CD4-positive, alpha-beta memory T cell (primary cell): Measurements from ENCODE around the gene FBXL2. TPM values are rescaled to one million over a fixed set of nuclear protein-coding genes. Genes with fewer than 3 reads are reported as not detected.
"Not testable (repeated sequence)": the region's sequence is repeated elsewhere in the genome, so short reads cannot be mapped to it uniquely, and the experiment has no call there.

Source experiments
- CTCF ChIA-PET: fragments of 350-600 bp; sonication (Branson Sonifier 250); formaldehyde crosslinking; loops from one replicate; lab custom pipeline; 2021; ENCODE audit warnings: inconsistent platforms; ENCODE audit not compliant: partially characterized antibody; lab: Charles Lee
- POLR2A ChIA-PET: fragments of 350-600 bp; sonication (Branson Sonifier 250); formaldehyde crosslinking; loops from one replicate; lab custom pipeline; 2021; ENCODE audit not compliant: partially characterized antibody; lab: Charles Lee
- DNase-seq, 5 donors: peaks; one replicate each; pipeline versions ENCODE4 v3.0.0 to v3.0.0-alpha.2; 2020 to 2022; ENCODE audit warnings: mixed read lengths in 1 of 5
- H3K27ac ChIP-seq: one replicate; pipeline ENCODE4 v1.7.0; 2013; ENCODE audit warnings: low read depth, low read length
- H3K27me3 ChIP-seq: 2 replicates; pipeline ENCODE4 v1.7.0; 2013; ENCODE audit warnings: mild to moderate bottlenecking, low read length, moderate library complexity; ENCODE audit not compliant: insufficient read depth
- H3K36me3 ChIP-seq: 2 replicates; pipeline ENCODE4 v1.7.0; 2013; ENCODE audit warnings: mild to moderate bottlenecking, low read length, moderate library complexity; ENCODE audit not compliant: insufficient read depth
- H3K4me1 ChIP-seq: 2 replicates; pipeline ENCODE4 v1.7.0; 2013; ENCODE audit warnings: mild to moderate bottlenecking, low read length, moderate library complexity; ENCODE audit not compliant: insufficient read depth
- H3K4me3 ChIP-seq, 2 donors: one replicate each; pipeline ENCODE4 v1.7.0; 2013; ENCODE audit warnings: low read length in 2 of 2, mild to moderate bottlenecking in 1 of 2
- H3K9me3 ChIP-seq, 2 donors: one replicate each; pipeline ENCODE4 v1.7.0; 2013; ENCODE audit warnings: low read length in 2 of 2, control low read depth in 1 of 2; ENCODE audit not compliant: control insufficient read depth in 1 of 2
- H3K27ac Mint-ChIP-seq, 7 donors: one replicate each; pipeline ENCODE4 v1.8.0; 2020 to 2021; ENCODE audit warnings: mixed read lengths in 7 of 7, mild to moderate bottlenecking in 6 of 7, inconsistent platforms in 3 of 7, moderate library complexity in 3 of 7
- H3K27me3 Mint-ChIP-seq, 2 donors: one replicate each; pipeline ENCODE4 v1.8.0; 2020 to 2021; ENCODE audit warnings: mixed read lengths in 2 of 2
- H3K36me3 Mint-ChIP-seq, 2 donors: one replicate each; pipeline ENCODE4 v1.8.0; 2020 to 2021; ENCODE audit warnings: mixed read lengths in 2 of 2, inconsistent platforms in 1 of 2, mild to moderate bottlenecking in 1 of 2
- H3K4me1 Mint-ChIP-seq, 4 donors: one replicate each; pipeline ENCODE4 v1.8.0; 2020 to 2021; ENCODE audit warnings: mixed read lengths in 4 of 4, mild to moderate bottlenecking in 1 of 4
- H3K4me3 Mint-ChIP-seq, 8 donors: one replicate each; pipeline ENCODE4 v1.8.0; 2020 to 2021; ENCODE audit warnings: mixed read lengths in 8 of 8, mild to moderate bottlenecking in 7 of 8, moderate library complexity in 6 of 8, inconsistent platforms in 3 of 8
- H3K9me3 Mint-ChIP-seq, 8 donors: one replicate each; pipeline ENCODE4 v1.8.0; 2020 to 2021; ENCODE audit warnings: mixed read lengths in 8 of 8, mild to moderate bottlenecking in 5 of 8, inconsistent platforms in 3 of 8, moderate library complexity in 1 of 8
- intact Hi-C: fragments of 100-400 bp; cut with micrococcal nuclease; formaldehyde crosslinking; loops from one replicate; pipeline ENCODE4 v1.15.1; 2023
- polyA plus RNA-seq, 2 donors: library from polyadenylated mRNA; unstranded; fragments of 300-500 nt; fragmentation: Illumina TruSeq; gene quantifications; one replicate each; pipeline ENCODE4 v1.2.3, GENCODE V29; 2021
- total RNA-seq, 2 experiments: library from RNA; stranded (reverse); gene quantifications; one replicate each; pipeline ENCODE4 v1.2.3, GENCODE V29; 2021

The FBXL2 gene
- total and polyA plus RNA-seq, 4 experiments from 2014 or later, result 0.29 TPM; not detected in 3

GRCh38 chr3:33315826-33316225, 38.6 kb downstream of the FBXL2 start:
- no peak for DNase-seq
- ChIA-PET CTCF (no interaction called here), POLR2A (no interaction called here)
- no peak overlapping the region for H3K4me3 ChIP-seq
- H3K27me3 ChIP-seq, result no peaks in the 10 kb centered on the region
- intact Hi-C loops, result no loop called here
- no peaks in the 10 kb centered on the region for H3K4me1 ChIP-seq
- Mint-ChIP-seq H3K4me1 (peaks cover 0 to 6% (median 5%) of the 10 kb centered on the region in 4 donors), H3K9me3 (peaks cover 0 to 16% (median 8%) of the 10 kb centered on the region in 8 donors), H3K4me3 (no peak overlapping the region), H3K27ac (no peak overlapping the region), H3K27me3 (peaks cover 10 to 18% of the 10 kb centered on the region in 2 donors), H3K36me3 (peaks cover 5 to 6% of the 10 kb centered on the region in 2 donors)
- H3K36me3 ChIP-seq, result no peaks in the 10 kb centered on the region
- H3K27ac ChIP-seq, result no peak overlapping the region
- H3K9me3 ChIP-seq, result peaks cover 0 to 5% of the 10 kb centered on the region in 2 donors

- Histone ChIP-seq H3K27ac (no peak overlapping the region), H3K4me1 (no peaks in the 10 kb centered on the region), H3K4me3 (no peak overlapping the region), H3K27me3 (no peaks in the 10 kb centered on the region), H3K36me3 (no peaks in the 10 kb centered on the region), H3K9me3 (no peaks in the 10 kb centered on the region)
- intact Hi-C loops, result no loop called here
- ChIA-PET CTCF (no interaction called here), POLR2A (no interaction called here)
- Mint-ChIP-seq H3K4me1 (peaks cover 0 to 6% (median 5%) of the 10 kb centered on the region in 4 donors), H3K36me3 (no peaks in the 10 kb centered on the region), H3K9me3 (peaks cover 0 to 4% (median 0%) of the 10 kb centered on the region in 8 donors), H3K4me3 (peak overlapping the region in 1 of 8 donors; percentile 25), H3K27me3 (peaks cover 13 to 20% of the 10 kb centered on the region in 2 donors), H3K27ac (no peak overlapping the region)
- DNase-seq, result no peak
Observed at GRCh38 chr3:33317963-33318709, 40.9 kb downstream of the FBXL2 start.

DNA sequence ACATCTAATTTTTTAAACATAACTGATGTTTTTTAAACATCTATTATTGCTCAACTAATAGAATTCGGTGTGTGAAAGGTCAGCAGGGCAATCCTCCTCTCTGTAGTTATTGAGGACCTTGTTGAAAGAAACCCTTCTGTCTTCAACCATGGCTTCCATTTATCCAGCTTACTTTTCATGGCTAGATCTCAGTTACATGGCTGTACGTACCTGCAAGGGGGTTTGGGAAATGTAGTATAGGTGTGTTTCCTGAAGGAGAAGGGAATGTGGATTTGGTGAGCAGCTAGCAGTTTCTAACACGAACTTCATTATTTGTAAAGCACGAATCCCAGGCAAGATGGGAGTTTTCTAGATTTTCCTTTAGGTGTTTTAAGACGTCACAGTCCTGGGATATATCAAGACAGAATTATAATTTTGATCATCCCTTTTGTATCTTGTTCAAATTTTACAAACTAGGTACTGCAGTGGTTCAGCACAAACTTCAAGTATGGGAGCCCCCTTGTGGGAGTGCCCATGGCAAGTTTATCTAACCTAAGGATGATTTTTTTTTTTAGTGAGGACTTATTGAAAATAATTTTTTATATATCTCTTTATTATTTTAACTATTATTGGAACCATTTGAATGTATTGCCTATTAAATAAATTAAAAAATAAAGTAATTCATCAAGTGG, 41.6 kb downstream of the FBXL2 start:
- Mint-ChIP-seq H3K9me3 (peaks cover 0 to 5% (median 3%) of the 10 kb centered on the region in 8 donors), H3K4me3 (no peak overlapping the region), H3K27ac (no peak overlapping the region), H3K36me3 (no peaks in the 10 kb centered on the region), H3K4me1 (peaks cover 0 to 6% (median 5%) of the 10 kb centered on the region in 4 donors), H3K27me3 (peaks cover 16 to 26% of the 10 kb centered on the region in 2 donors)
- H3K9me3 ChIP-seq, result no peaks in the 10 kb centered on the region
- H3K4me3 ChIP-seq, result no peak overlapping the region
- no peaks in the 10 kb centered on the region for H3K27me3 ChIP-seq
- POLR2A ChIA-PET, result no interaction called here
- no peak overlapping the region for H3K27ac ChIP-seq
- H3K4me1 ChIP-seq, result no peaks in the 10 kb centered on the region
- CTCF ChIA-PET, result no interaction called here
- DNase-seq, result no peak
- no peaks in the 10 kb centered on the region for H3K36me3 ChIP-seq
- intact Hi-C loops, result no loop called here

DNA sequence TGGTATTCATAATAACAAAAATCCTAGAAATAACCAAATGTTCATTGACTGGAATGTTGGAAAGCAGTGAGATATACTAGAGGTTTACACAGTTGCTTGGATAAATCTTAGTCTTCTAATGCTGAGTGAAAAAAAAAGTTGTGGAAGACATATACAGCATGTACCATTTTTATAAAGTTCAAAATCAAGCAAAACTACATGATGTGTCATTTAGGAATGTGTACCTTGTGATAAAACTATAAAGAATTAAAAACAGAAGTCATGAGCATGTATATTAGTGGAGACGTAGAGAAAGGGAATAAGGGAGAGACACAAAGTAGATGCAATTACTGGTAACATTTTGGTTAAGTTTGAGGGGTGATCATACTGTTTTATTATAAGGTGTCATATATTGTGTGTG, 45.2 kb downstream of the FBXL2 start:
- Histone ChIP-seq H3K27ac (no peak overlapping the region), H3K9me3 (no peaks in the 10 kb centered on the region), H3K36me3 (no peaks in the 10 kb centered on the region), H3K4me1 (no peaks in the 10 kb centered on the region), H3K27me3 (no peaks in the 10 kb centered on the region), H3K4me3 (no peak overlapping the region)
- ChIA-PET CTCF (no interaction called here), POLR2A (no interaction called here)
- Mint-ChIP-seq H3K4me1 (peaks cover 0 to 6% (median 5%) of the 10 kb centered on the region in 4 donors), H3K36me3 (no peaks in the 10 kb centered on the region), H3K4me3 (no peak overlapping the region), H3K27me3 (peaks cover 16 to 23% of the 10 kb centered on the region in 2 donors), H3K9me3 (peaks cover 0 to 7% (median 3%) of the 10 kb centered on the region in 8 donors), H3K27ac (no peak overlapping the region)
- intact Hi-C loops, result no loop called here
- no peak for DNase-seq

- CTCF ChIA-PET, result no interaction called here
- intact Hi-C loops, result no loop called here
- peaks cover 5 to 26% (median 21%) of the 10 kb centered on the region in 8 donors for H3K9me3 Mint-ChIP-seq
Observed at GRCh38 chr3:33331414-33331813, 54.2 kb downstream of the FBXL2 start.

GRCh38 chr3:33334364-33334763, 57.1 kb downstream of the FBXL2 start:
- POLR2A ChIA-PET, result no interaction called here
- H3K36me3 Mint-ChIP-seq, result peaks cover 0 to 4% of the 10 kb centered on the region in 2 donors
- CTCF ChIA-PET, result no interaction called here

More at GRCh38 chr3:33331414-33331813, 54.2 kb downstream of the FBXL2 start:
- Histone ChIP-seq H3K4me1 (no peaks in the 10 kb centered on the region), H3K4me3 (no peak overlapping the region), H3K9me3 (no peaks in the 10 kb centered on the region), H3K27ac (no peak overlapping the region), H3K27me3 (no peaks in the 10 kb centered on the region), H3K36me3 (no peaks in the 10 kb centered on the region)
- H3K4me3 Mint-ChIP-seq, result no peak overlapping the region
- DNase-seq, result no peak
- H3K27ac Mint-ChIP-seq, result no peak overlapping the region
- no peaks in the 10 kb centered on the region for H3K4me1 Mint-ChIP-seq
- H3K36me3 Mint-ChIP-seq, result peaks cover 0 to 4% of the 10 kb centered on the region in 2 donors
- H3K27me3 Mint-ChIP-seq, result peaks cover 8% of the 10 kb centered on the region in 2 donors
- POLR2A ChIA-PET, result no interaction called here

GRCh38 chr3:33338936-33339465, 61.8 kb downstream of the FBXL2 start:
- H3K27me3 Mint-ChIP-seq, H3K36me3 Mint-ChIP-seq, H3K9me3 ChIP-seq, H3K4me3 ChIP-seq, H3K4me1 Mint-ChIP-seq, H3K27ac ChIP-seq, DNase-seq, POLR2A ChIA-PET, H3K27ac Mint-ChIP-seq, intact Hi-C loops, CTCF ChIA-PET, H3K4me3 Mint-ChIP-seq, H3K27me3 ChIP-seq, H3K36me3 ChIP-seq, H3K4me1 ChIP-seq: not testable (repeated sequence)
- peaks cover 4 to 14% (median 9%) of the 10 kb centered on the region in 8 donors for H3K9me3 Mint-ChIP-seq

More at GRCh38 chr3:33334364-33334763, 57.1 kb downstream of the FBXL2 start:
- Mint-ChIP-seq H3K27ac (peak overlapping the region in 1 of 7 donors; percentile 51), H3K4me3 (no peak overlapping the region), H3K27me3 (peaks cover 4 to 11% of the 10 kb centered on the region in 2 donors), H3K9me3 (peaks cover 7 to 26% (median 20%) of the 10 kb centered on the region in 8 donors), H3K4me1 (no peaks in the 10 kb centered on the region)
- H3K27me3 ChIP-seq, result no peaks in the 10 kb centered on the region
- H3K4me3 ChIP-seq, result no peak overlapping the region
- no peak overlapping the region for H3K27ac ChIP-seq
- no peaks in the 10 kb centered on the region for H3K36me3 ChIP-seq
- no peak for DNase-seq
- intact Hi-C loops, result no loop called here
- no peaks in the 10 kb centered on the region for H3K9me3 ChIP-seq
- H3K4me1 ChIP-seq, result no peaks in the 10 kb centered on the region
